SK-MEL-5 (cell line): ENCODE results near the gene VAX1. TPM values are rescaled to one million over a fixed set of nuclear protein-coding genes. Genes with fewer than 3 reads are reported as not detected.
"Not testable (repeated sequence)": the region's sequence is repeated elsewhere in the genome, so short reads cannot be mapped to it uniquely, and the experiment has no call there.

Experiments
- DNase-seq: peaks from one replicate; pipeline ENCODE4 v3.0.0-alpha.2; 2016; ENCODE audit warnings: low read depth, low spot score
- in situ Hi-C: cut with HindIII; loops from 2 replicates; pipeline ENCODE4 v1.10.0; 2016; ENCODE audit warnings: low sequenced_read_pairs, high pct_unique_total_duplicates, low pct_unique_long_range_greater_than_20kb
- polyA plus RNA-seq, 2 experiments: library from polyadenylated mRNA; depleted of rRNA; stranded (reverse); fragments of >200 nt; gene quantifications; 2 replicates each; pipeline ENCODE4 v1.2.3, GENCODE V29; 2015
- total RNA-seq: library from RNA; depleted of rRNA; stranded (reverse); fragments of >200 nt; shearing (Covaris generic); gene quantifications from 2 replicates; pipeline ENCODE4 v1.2.3, GENCODE V29; 2014; rRNA removed

The VAX1 gene, protein sequence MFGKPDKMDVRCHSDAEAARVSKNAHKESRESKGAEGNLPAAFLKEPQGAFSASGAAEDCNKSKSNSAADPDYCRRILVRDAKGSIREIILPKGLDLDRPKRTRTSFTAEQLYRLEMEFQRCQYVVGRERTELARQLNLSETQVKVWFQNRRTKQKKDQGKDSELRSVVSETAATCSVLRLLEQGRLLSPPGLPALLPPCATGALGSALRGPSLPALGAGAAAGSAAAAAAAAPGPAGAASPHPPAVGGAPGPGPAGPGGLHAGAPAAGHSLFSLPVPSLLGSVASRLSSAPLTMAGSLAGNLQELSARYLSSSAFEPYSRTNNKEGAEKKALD
- 1.1 and 1.3 TPM in 2 replicates for total RNA-seq
- 2.0 and 2.6 TPM in 2 replicates for polyA plus RNA-seq (2015; cell fraction: cytosol; rRNA removed)
- 2.3 and 2.7 TPM in 2 replicates for polyA plus RNA-seq (2015; cell fraction: nucleus; rRNA removed)

DNA sequence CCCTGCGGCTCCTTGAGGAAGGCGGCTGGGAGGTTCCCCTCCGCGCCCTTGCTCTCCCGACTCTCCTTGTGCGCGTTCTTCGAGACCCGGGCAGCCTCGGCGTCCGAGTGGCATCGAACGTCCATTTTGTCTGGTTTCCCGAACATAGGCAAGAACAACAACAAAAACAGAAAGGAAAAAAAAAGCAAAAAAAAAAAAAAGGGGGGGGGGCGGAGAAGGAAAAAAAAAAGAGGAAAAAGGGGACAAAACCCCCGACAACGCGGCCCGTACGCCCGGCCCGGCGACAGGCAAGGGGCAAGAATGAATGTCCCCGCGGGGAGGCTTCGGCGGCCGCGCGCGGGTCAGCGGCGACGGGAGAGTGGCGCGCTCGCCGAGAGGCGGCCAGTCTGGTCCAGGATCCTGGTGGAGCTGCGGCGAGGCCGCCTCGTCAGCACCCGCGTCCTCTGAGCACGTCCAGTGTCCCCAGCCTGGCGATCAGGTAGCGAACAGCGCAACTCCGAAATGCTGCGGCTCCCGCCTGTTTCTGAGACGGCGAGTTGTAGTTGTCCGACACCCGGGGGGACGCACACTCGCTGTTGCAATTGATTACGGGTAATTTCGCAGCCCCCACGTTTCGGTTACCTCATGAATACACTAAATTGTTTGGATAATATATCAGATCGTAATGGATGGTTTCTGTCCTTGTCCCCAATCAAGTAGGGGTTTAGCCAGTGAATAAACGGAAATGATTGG lies at the start of gene VAX1:
VAX1 (minus strand) TSS at position 360 of the 732 bp plus-strand sequence; CDS start at position 146, 214 bp downstream.
- in situ Hi-C loops = no loop called here
- DNase-seq = peak; percentile 19

DNA sequence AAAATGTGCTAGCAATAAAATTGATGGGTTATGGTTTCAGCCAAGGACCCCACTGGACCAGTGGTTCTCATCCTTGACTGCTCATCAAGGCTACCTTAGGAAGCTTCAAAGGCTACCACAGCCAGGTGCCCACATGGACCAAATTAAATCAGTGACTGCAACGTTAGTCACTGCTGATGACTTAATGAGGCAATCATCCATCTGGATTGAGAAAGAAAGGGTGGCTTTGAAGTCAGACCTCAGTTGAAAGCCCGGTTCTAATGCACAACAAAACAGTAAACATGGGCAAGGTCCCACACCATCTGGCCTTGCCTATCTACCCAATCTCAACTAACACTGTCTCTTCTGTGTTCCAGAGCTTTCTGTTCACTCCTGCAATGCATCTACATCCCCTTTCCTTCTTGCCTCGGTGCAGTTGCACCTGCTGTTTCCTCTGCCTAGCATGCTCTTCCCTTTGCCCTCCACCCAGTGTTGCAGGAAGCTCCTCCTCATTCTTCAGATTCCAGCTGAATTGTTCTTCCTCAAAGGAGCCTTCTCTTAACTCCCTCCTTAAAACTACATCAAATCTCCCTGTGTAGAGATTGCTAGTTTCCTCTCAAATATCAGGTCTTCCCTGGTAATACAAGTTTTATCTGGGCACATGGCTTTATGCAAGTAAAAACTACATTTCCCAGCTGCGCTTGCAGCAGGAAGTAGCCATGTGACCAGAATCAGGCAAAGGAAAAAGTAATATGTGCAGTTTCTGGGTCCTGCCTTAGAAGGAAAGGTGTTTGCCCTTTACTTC lies 49.0 kb upstream of the VAX1 start:
- peak; percentile 36 for DNase-seq
- in situ Hi-C loops = loop anchor here (25.0 kb wide), 1 partner anchor 500 kb away; no protein-coding TSS in a partner anchor

DNA sequence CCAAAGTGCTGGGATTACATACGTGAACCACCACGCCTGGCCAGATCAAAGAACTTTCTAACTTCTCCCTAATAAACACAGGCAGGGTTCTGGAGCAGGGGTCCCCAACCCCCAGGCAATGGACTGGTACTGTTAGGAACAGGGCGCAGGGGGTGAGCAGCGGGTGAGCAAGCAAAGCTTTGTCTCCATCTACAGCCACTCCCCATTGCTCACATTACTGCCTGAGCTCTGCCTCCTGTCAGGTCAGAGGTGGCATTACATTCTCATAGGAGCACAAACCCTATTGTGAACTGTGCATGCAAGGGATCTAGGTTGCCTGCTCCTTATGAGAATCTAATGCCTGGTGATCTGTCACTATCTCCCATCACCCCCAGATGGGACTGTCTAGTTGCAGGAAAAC lies 47.7 kb upstream of the VAX1 start:
- in situ Hi-C loops = loop anchor here (25.0 kb wide), 1 partner anchor 499 kb away; no protein-coding TSS in a partner anchor

DNA sequence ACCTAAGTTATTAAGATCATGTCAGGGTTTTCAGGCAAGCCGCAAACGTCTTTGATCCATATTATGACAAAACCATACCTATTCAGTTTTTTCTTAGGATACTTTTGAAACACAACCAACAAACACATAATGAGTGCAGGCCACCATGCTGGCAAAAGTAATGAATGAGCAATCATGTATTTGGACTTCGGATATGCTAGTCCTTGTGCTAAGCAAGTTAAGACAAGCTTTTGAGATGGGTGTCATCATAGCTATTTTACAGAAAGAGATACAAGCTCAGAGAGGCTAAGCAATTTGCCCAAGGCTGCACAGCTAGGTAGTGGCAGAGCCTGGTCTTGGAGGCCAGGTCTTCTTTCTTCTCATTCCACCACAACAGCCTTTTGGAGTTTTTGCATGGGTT lies 46.8 kb upstream of the VAX1 start:
- DNase-seq = no peak
- in situ Hi-C loops = loop anchor here (25.0 kb wide), 1 partner anchor 498 kb away; no protein-coding TSS in a partner anchor

More for the DNA sequence above, 47.7 kb upstream of the VAX1 start:
- not testable (repeated sequence) for DNase-seq

DNA sequence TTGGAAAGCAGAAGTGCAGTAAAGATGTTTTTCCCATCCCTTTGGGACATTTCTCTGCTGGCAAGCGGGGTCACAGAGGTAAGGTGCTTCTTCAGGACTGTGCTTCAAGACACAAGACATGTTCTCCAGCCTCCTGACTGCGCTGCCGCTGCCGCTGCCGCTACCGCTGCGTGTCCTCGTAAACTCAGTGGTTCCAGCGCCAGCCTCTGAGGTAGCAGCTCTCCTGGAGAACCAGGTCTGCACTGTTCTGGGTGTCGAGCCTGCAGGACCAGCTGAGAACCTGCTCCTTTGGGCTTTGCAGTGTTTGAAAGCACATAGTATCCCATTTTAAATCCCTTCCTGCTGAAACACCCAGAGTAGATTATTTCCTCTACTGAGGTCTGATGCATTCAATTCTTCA lies 46.2 kb upstream of the VAX1 start:
- DNase-seq = no peak
- in situ Hi-C loops = loop anchor here (25.0 kb wide), 1 partner anchor 497 kb away; no protein-coding TSS in a partner anchor

DNA sequence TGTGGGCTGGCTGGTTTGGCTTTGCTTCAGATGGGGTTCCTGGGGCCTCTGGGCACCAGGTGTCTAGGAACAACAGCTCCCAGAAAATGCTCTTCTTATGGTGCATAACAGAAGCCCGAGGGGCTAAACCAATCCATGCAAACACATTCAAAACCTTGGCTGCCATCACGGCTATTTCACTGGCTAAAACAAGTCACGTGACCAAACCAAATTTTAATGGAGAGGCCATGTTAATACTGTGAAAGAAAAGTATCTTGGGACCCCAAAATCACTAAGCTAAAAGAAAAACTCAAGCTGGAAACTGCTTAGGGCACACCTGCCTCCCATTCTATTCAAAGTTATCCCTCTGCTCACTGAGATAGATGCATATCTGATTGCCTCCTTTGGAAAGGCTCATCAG lies 40.1 kb upstream of the VAX1 start:
- no peak for DNase-seq
- in situ Hi-C loops = loop anchor here (25.0 kb wide), 1 partner anchor 491 kb away; no protein-coding TSS in a partner anchor

DNA sequence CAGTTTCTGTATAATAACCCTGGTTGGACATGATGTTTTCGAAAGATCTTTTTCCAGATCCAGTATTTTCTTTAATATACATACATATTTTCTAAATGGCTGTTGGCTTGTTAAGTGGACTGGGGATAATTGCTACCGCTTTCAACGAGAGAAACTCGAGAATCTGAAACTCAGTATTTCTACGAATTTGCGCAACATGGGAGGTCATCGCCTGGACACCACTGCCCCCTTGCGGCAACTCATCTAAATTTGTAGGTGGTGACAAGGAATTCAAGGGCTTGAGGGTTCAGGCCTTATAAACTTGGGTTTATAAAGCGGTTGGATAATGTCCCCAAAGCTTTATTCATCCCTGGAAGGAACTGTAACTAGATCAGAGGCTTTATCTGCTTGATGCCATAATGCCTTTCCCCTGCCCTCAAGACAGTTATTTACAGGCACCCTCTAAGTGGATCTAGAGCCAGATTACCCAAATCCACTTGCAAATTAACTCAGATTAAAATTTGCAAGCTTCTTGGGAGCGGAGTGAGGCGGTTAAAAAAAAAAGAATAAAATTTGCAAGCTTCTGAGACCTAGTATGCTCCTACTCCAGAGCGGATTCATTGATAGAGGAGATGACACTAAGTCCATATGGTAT lies 37.9 kb upstream of the VAX1 start:
- DNase-seq = peak; percentile 71
- in situ Hi-C loops = loop anchor here (25.0 kb wide), 1 partner anchor 489 kb away; no protein-coding TSS in a partner anchor

DNA sequence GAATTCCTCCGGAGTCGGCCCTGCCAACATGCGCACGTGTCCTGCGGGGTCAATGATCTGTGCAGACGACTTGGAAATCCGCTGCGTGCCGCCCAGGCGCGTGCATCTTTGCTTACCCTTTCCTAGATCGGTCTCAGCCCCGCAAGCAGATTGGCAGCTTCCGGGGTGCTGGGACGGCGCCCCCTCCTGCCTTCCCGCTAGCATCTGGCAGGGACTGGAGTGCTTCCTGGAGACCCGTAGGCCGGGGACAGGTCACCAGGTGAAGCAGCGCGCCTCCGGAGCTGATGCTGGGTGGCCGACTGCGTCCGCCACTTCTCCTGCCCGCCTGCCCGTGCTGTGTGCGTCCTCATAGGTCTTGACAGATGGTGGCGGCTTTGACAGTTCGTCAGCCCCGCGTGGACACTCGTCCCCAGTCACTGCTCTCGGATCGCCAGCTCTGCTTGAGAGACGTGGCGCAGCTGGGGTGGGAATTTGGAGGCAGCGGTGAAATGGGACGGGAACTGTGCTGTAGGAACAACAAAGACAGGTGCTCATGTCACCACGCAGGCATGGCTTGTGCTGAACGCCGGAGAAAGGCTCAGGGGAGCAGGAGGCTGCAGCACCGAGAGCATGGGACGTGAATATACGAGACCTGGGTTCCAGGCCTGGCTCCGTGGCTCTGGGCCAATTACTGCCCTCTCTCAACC lies 37.3 kb upstream of the VAX1 start:
- in situ Hi-C loops = loop anchor here (25.0 kb wide), 1 partner anchor 488 kb away; no protein-coding TSS in a partner anchor

DNA sequence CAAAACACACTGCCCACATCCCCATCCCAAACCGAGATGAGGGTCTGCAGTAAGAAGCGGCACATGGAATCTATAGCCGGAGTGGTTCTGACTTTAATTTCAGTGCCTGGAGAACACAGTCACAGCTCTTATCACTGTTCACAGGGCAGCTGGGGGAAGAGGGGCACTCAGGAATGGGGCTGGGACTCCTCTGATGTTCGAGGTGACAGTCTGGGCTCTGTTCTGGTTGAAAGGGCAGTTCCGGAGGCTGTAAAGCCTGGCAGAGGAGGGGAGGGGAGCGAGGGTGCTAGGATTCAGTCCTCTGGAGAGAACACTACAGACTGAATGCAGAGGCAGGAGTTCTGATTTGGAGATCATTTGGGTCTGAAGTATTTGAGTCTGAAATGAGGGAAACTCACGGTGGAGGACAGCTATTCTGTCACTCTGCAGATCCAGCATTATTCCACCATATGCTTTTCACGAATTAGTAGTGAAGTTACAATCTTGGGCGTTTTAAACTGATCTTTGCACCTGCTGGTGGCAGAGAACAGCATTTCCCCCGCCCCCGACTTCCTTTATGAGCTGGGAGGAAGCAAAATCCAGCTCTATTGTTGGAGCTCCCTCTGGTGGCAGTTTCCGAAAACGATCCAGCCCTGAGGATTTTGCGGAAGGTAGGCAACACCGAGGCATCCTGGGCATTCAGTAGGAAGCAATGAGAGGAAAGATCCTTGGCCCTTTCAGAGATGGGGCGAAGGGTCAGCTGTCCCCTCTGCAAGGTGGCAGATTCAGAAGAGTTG lies 36.6 kb upstream of the VAX1 start:
- in situ Hi-C loops = loop anchor here (25.0 kb wide), 1 partner anchor 487 kb away; no protein-coding TSS in a partner anchor
- peak; percentile 83 for DNase-seq

More for the DNA sequence above, 37.3 kb upstream of the VAX1 start:
- DNase-seq = peak; percentile 14

DNA sequence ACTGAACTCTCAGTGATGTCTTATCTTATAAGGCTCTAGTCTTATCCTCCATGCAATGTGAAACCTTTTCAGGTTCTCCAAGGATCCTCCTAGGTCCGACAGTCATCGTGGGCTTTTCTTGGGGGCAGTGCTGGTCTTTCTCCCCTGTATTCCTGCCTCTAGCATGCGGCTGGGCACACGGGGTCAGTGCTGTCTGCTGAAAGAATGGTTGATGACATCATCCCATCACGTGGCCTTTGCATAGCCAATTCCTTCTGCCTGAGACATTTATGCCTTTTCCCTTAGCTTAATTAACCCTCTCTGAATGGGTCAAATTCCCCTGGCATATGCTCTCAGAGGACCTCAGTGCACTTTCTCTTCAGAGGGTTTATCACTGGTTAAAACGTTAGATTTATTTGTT lies 32.2 kb upstream of the VAX1 start:
- in situ Hi-C loops = no loop called here
- peak; percentile 23 for DNase-seq

DNA sequence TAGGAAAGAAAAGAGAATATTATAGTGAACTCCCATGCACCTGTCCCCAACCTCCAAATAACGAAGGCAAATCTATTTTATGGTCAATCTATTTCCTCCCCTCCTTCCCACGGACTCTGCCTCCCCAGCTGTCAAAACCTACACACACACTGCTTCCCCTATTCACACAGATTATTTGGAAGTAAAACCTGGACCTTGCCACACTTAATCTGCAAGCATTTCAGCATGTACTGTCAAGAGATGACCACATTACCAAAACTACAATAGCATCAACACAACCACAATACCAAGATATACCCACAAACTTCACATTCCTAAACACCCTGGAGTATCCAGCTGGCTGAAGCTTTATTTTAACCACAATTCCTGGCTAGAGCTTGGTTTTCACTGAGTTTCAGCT lies 31.4 kb upstream of the VAX1 start:
- in situ Hi-C loops = no loop called here
- DNase-seq = no peak

DNA sequence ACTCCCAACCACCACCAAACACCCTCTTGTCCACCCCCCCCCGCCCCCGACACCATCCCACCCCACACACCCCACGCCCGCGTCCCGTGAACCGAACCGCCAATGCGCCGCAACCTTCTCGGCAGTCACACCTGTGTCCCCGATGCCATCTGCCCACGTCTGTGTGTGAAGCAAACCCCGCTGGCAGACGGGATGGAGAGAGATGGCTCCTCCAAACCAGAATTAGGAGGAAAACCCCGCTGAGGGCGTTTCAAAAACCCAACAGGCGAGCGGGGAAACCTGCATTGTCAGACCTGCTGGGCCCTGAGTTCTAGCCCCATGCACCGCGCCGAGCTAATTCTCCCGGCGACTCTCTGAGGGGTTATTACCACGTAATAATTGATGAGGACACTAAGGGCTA lies 30.7 kb upstream of the VAX1 start:
- in situ Hi-C loops = no loop called here
- DNase-seq = no peak

DNA sequence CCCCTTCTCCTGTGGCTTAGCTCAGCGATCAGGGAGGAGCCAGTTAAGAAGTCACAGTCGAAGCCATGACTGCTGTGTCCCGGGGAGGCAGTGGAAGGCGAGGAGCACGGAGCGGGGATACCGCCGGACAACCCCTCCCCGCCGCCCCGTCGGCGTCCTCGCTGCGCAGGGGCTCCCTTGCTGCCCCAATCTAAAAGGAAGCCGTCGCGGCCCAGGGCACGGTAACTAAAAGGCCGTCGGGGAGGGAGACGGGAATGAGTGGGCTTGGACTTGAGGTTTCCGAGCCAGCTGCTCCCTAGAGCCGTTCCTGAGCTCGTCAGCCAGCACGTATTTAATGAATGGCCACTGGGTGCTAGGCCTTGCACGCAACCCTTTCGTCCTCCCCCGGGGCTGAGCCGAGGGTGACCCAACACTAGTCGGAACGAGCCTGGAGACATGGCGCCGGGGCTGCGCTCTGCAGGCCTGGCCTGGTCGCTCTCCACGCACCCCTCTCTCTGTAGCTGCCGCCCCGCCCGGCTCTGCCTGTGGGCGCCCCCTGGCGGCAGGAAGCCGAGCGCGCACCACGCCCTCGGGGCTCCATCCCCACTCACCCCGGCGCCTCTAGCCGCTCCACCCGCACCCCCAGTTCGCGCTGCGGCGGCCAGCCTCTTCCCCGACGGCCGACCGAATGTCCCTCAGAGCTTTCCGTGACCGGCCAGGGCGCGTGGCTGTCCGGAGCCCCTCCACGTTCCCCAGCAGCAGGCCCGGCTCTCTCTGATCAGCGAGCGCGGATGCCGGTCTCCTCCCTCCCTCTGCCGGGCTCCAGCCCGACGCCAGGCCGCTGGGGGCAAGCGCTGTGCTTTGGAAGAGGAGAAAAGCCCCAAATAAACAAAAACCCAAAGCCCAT lies 30.0 kb upstream of the VAX1 start:
- peak; percentile 26 for DNase-seq
- in situ Hi-C loops = no loop called here

DNA sequence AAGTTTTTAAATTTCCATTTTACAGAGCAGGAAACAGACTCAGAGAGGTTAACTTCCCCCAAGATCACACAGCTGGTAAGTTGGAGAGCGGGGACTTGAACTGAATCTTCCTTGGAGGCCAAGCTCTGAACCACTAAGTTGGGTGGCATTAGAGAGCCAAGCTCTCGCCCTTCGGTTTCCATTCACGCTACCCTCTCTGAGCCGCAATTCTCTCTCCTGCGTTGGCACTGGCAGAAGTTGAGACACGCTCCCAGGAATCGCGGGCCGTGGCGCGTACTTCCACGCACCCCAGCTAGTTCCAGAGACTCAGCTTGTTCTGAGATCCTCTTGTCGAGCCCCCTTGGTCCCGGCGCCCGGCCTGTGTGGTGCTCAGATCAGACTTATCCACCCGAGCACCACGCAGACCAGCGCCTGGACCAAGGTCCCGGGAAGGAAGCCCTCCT lies 29.3 kb upstream of the VAX1 start:
- no peak for DNase-seq
- in situ Hi-C loops = no loop called here
